Progenitor cell of endocrine pancreas (in vitro differentiated cells): ENCODE measurements around the gene TSPAN8. TPM values are rescaled to one million over a fixed set of nuclear protein-coding genes. Genes with fewer than 3 reads are reported as not detected.

ENCODE experiments used
- DNase-seq: peaks from one replicate; pipeline ENCODE4 v3.0.0; 2021; ENCODE audit warnings: low spot score; ENCODE audit not compliant: unreplicated experiment
- H3K27ac Mint-ChIP-seq: 2 replicates; pipeline ENCODE4 v1.8.0; 2021; ENCODE audit warnings: mild to moderate bottlenecking, moderate library complexity, mixed read lengths
- H3K27me3 Mint-ChIP-seq: 2 replicates; pipeline ENCODE4 v1.8.0; 2021; ENCODE audit warnings: mixed read lengths
- H3K36me3 Mint-ChIP-seq: 2 replicates; pipeline ENCODE4 v1.8.0; 2022; ENCODE audit warnings: mixed read lengths; ENCODE audit not compliant: insufficient read depth
- H3K4me1 Mint-ChIP-seq: 2 replicates; pipeline ENCODE4 v1.8.0; 2021; ENCODE audit warnings: low read depth, mixed read lengths
- H3K4me3 Mint-ChIP-seq: 2 replicates; pipeline ENCODE4 v1.8.0; 2021; ENCODE audit warnings: low read depth, mild to moderate bottlenecking, moderate library complexity, mixed read lengths
- H3K9me3 Mint-ChIP-seq: 2 replicates; pipeline ENCODE4 v1.8.0; 2021; ENCODE audit warnings: low read depth, mixed read lengths
- total RNA-seq: library from RNA; stranded (reverse); gene quantifications from 2 replicates; pipeline ENCODE4 v1.2.1, GENCODE V29; 2021
- TF ChIP-seq, protein P1 (sequence below): fragments of 200-600 bp; sonication (generic); IDR thresholded peaks from one replicate; pipeline ENCODE4 v1.5.0; 2021; ENCODE audit warnings: antibody characterized with exemption, mild to moderate bottlenecking; ENCODE audit not compliant: unreplicated experiment

The TSPAN8 gene
- total RNA-seq, 1 donor from 2014 or later: 1.0 TPM

DNA sequence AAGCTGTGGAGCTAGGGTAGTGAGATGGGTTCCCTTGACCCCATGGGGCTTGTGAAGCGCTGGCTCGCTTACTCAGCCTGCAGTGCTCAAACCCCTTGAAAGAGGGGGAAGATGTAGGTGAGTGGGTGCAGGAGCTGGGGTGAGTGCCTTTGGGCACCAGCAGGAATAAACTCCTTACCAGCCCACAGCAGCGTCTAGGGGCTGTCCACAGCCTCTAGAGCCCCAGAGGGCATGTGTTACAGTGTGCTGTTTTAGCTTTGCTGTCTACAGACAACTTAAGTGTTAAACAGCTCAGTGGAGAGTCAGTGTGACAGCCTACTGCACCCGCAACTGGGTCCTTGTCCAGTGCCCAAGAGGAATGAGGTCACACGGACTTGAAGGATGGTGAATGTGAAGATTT lies 48.0 kb downstream of the TSPAN8 start:
- H3K36me3 Mint-ChIP-seq: peaks cover 19% of the 10 kb centered on the region
- H3K27me3 Mint-ChIP-seq: no peaks in the 10 kb centered on the region
- no peaks in the 10 kb centered on the region for H3K4me1 Mint-ChIP-seq
- peaks cover 23% of the 10 kb centered on the region for H3K9me3 Mint-ChIP-seq
- TF ChIP-seq, protein P1, sequence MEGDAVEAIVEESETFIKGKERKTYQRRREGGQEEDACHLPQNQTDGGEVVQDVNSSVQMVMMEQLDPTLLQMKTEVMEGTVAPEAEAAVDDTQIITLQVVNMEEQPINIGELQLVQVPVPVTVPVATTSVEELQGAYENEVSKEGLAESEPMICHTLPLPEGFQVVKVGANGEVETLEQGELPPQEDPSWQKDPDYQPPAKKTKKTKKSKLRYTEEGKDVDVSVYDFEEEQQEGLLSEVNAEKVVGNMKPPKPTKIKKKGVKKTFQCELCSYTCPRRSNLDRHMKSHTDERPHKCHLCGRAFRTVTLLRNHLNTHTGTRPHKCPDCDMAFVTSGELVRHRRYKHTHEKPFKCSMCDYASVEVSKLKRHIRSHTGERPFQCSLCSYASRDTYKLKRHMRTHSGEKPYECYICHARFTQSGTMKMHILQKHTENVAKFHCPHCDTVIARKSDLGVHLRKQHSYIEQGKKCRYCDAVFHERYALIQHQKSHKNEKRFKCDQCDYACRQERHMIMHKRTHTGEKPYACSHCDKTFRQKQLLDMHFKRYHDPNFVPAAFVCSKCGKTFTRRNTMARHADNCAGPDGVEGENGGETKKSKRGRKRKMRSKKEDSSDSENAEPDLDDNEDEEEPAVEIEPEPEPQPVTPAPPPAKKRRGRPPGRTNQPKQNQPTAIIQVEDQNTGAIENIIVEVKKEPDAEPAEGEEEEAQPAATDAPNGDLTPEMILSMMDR: no peak
- H3K4me3 Mint-ChIP-seq: no peak overlapping the region
- DNase-seq: no peak
- no peak overlapping the region for H3K27ac Mint-ChIP-seq

DNA sequence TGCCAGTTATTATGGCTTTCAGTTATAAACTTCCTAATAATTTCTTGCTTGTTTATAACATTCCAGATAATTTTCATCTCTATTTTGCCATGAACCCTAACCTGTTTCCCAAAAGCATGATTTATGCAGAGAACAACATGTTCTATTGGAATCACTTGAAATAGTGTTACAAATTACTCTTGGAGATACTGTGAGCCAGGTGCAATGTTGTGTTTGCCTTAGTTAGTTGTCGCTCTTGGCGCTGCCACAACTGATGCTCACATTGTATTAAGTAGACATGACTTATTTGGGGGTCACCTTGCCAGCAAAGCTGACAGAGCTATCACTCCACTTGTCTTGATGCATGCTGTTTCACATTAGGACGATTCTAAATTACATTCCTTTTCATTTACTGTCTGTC lies 49.4 kb downstream of the TSPAN8 start:
- no peaks in the 10 kb centered on the region for H3K27me3 Mint-ChIP-seq
- H3K4me3 Mint-ChIP-seq: no peak overlapping the region
- DNase-seq: no peak
- TF ChIP-seq, protein P1: no peak
- no peak overlapping the region for H3K27ac Mint-ChIP-seq
- no peaks in the 10 kb centered on the region for H3K4me1 Mint-ChIP-seq
- peaks cover 12% of the 10 kb centered on the region for H3K36me3 Mint-ChIP-seq
- H3K9me3 Mint-ChIP-seq: peaks cover 19% of the 10 kb centered on the region

DNA sequence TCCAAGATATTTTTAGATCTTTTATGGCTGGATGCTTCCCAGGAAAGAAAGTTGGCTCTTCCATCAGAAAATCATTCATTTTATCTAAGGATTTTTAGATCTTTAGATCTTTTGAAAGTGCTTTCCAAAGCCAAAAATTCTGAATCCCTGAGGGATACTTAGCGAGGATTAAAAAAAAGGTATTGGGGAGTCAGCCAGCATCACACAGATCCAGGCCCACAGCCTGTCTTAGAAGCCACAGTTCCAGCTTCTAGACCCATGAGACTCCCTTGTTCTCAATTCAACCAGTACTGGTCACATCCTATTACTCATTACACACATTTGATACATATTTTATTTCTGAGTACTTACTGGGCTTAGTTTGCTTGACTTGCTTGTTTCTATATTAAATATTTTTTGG lies 49.9 kb downstream of the TSPAN8 start:
- no peaks in the 10 kb centered on the region for H3K27me3 Mint-ChIP-seq
- H3K4me3 Mint-ChIP-seq: no peak overlapping the region
- peaks cover 8% of the 10 kb centered on the region for H3K36me3 Mint-ChIP-seq
- no peaks in the 10 kb centered on the region for H3K4me1 Mint-ChIP-seq
- H3K9me3 Mint-ChIP-seq: peaks cover 15% of the 10 kb centered on the region
- H3K27ac Mint-ChIP-seq: no peak overlapping the region
- TF ChIP-seq, protein P1: no peak
- no peak for DNase-seq

DNA sequence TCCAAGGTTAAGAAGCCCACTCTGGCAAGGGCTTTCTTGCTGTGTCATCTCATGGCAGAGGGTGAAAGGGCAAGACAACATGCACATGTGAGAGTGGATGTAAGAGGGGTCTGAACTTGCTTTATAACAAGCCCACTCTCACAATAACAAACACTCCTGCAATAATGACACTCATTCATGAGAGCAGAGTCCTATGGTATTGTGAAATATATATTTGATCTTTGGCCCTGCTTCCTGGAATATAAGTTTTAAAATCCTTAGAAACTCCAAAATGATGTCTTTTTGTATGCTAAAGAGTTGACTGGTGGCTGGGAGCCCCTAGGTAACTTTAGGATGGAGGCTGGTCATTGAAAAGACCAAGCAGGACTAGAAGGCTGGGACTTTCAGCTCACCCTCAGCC lies 51.8 kb downstream of the TSPAN8 start:
- Mint-ChIP-seq H3K36me3 (peaks cover under 1% of the 10 kb centered on the region), H3K4me3 (no peak overlapping the region), H3K27me3 (no peaks in the 10 kb centered on the region), H3K4me1 (no peaks in the 10 kb centered on the region), H3K27ac (no peak overlapping the region), H3K9me3 (peaks cover 4% of the 10 kb centered on the region)
- no peak for DNase-seq
- TF ChIP-seq, protein P1: no peak

DNA sequence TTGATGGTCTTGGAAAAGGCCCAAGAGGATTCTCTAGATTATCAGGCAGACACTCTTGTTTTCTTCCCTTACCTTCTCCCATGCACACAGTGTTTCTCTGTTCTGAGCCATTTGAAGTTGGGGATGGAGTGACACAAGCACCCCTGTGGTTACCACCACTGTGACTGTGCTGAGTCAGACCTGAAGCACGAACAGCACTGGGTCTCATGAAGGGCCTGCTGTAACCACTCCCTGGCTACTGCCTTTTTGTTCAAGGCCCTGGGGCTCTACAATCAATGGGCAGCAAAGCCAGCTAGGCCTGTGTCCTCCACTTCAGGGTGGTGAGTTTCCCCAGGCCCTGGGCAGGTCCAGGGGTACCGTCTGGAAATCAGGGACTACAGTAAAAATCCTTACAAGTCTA lies 65.5 kb downstream of the TSPAN8 start:
- no peak overlapping the region for H3K4me3 Mint-ChIP-seq
- H3K4me1 Mint-ChIP-seq: no peaks in the 10 kb centered on the region
- peaks cover 28% of the 10 kb centered on the region for H3K9me3 Mint-ChIP-seq
- no peaks in the 10 kb centered on the region for H3K27me3 Mint-ChIP-seq
- no peak for DNase-seq
- TF ChIP-seq, protein P1: no peak
- H3K36me3 Mint-ChIP-seq: peaks cover 3% of the 10 kb centered on the region
- H3K27ac Mint-ChIP-seq: no peak overlapping the region

DNA sequence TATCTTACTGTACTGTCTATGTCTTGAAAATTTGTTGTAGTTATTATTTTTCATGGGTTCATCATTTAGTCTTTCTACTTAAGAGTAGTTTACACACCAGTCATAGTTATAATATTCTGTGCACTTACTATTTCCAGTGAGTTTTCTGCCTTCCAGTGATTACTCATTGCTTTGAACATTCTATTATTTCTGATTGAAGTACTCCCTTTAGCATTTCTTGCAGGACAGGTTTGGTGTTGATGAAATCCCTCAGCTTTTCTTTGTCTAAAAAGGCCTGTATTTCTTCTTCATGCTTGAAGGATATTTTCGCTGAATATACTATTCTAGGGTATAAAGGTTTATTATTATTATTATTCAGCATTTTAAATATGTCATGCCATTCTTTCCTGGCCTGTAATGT lies 66.8 kb downstream of the TSPAN8 start:
- no peaks in the 10 kb centered on the region for H3K27me3 Mint-ChIP-seq
- H3K4me1 Mint-ChIP-seq: no peaks in the 10 kb centered on the region
- H3K9me3 Mint-ChIP-seq: peaks cover 28% of the 10 kb centered on the region

More for the DNA sequence above, 66.8 kb downstream of the TSPAN8 start:
- TF ChIP-seq, protein P1: no peak
- Mint-ChIP-seq H3K4me3 (no peak overlapping the region), H3K27ac (no peak overlapping the region), H3K36me3 (peaks cover 3% of the 10 kb centered on the region)
- no peak for DNase-seq
